GM23338 (cell line): ENCODE results near the gene PADI1.

ENCODE experiments used
- CTCF ChIP-seq, 2 experiments: fragments of 200-600 bp in 1 of 2; sonication (generic) in 1 of 2; conservative IDR thresholded peaks; 2 replicates each; pipeline versions ENCODE4 v1.5.1 to v1.6.1; 2016 to 2017; ENCODE audit warnings: antibody characterized with exemption in 2 of 2, low read depth in 2 of 2, mild to moderate bottlenecking in 2 of 2, moderate library complexity in 1 of 2
- EZH2 ChIP-seq: fragments of 200-600 bp; sonication (generic); IDR thresholded peaks from one replicate; pipeline ENCODE4 v1.8.0; 2017; ENCODE audit warnings: antibody characterized with exemption, mild to moderate bottlenecking, low read depth; ENCODE audit not compliant: unreplicated experiment
- EZH2phosphoT487 ChIP-seq: fragments of 200-600 bp; sonication (generic); IDR thresholded peaks from one replicate; pipeline ENCODE4 v1.8.1; 2018; ENCODE audit warnings: antibody characterized with exemption; ENCODE audit not compliant: unreplicated experiment
- NANOG ChIP-seq: IDR thresholded peaks from 2 replicates; pipeline ENCODE4 v1.6.1; 2016; ENCODE audit warnings: antibody characterized with exemption, borderline replicate concordance
- POLR2AphosphoS5 ChIP-seq: IDR thresholded peaks from 2 replicates; pipeline ENCODE4 v1.6.1; 2016; ENCODE audit warnings: antibody characterized with exemption, low read depth
- REST ChIP-seq: IDR thresholded peaks from one replicate; pipeline ENCODE4 v1.6.1; 2018; ENCODE audit warnings: antibody characterized with exemption; ENCODE audit not compliant: unreplicated experiment

- TF ChIP-seq CTCF (conservative IDR thresholded peaks at IDR 0.05; ENCODE audit: low read depth in 2 of 2) = no peak
- no peak for TF ChIP-seq POLR2AphosphoS5
- TF ChIP-seq REST = no peak
- no peak for TF ChIP-seq NANOG
- no peak for TF ChIP-seq EZH2phosphoT487
- TF ChIP-seq EZH2 = no peak
Observed at GRCh38 chr1:17168091-17168876, 36.6 kb upstream of the PADI1 start.
